Measurements from ENCODE around the gene CYP4F22.
A peak's percentile ranks its signal among the peaks of the same experiment; 100 is the strongest.

CYP4F22 gene

GRCh38 chr19:15562861-15563260 is 54.5 kb downstream of the CYP4F22 start:
- H3K4me3 ChIP-seq (ENCODE audit: low read depth, low read length), result no peak overlapping the region
- TF ChIP-seq, protein P1, sequence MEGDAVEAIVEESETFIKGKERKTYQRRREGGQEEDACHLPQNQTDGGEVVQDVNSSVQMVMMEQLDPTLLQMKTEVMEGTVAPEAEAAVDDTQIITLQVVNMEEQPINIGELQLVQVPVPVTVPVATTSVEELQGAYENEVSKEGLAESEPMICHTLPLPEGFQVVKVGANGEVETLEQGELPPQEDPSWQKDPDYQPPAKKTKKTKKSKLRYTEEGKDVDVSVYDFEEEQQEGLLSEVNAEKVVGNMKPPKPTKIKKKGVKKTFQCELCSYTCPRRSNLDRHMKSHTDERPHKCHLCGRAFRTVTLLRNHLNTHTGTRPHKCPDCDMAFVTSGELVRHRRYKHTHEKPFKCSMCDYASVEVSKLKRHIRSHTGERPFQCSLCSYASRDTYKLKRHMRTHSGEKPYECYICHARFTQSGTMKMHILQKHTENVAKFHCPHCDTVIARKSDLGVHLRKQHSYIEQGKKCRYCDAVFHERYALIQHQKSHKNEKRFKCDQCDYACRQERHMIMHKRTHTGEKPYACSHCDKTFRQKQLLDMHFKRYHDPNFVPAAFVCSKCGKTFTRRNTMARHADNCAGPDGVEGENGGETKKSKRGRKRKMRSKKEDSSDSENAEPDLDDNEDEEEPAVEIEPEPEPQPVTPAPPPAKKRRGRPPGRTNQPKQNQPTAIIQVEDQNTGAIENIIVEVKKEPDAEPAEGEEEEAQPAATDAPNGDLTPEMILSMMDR (IDR thresholded peaks at IDR 0.05; ENCODE audit: control insufficient read depth, extremely low read depth, insufficient read depth), result no peak
- no peak for DNase-seq (ENCODE audit: low read depth)

DNA sequence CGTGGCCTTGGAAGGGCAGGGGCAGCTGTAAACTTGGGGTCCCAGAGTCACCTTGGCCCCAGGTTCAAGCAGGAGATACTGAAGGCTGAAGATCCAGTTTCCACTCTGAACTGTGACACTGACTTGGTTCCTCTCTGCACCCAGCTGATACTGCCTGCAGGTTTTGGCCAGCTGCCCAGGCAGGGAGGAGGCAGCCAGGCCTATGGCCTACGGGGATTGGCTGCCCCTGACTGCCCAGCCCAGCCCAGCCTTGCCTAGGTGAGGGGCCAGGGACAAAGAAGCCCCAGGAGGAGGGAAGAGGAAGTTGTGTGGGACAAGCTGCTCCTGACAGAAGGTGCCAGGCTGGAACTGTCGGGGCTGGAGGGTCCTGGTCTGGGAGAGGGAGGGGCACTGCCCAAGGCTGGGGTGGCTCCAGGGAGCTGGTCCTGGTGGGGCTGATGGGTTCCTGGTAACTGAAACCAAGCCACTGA is 55.0 kb downstream of the CYP4F22 start:
- peak; percentile 31 for DNase-seq (ENCODE audit: low read depth)
- TF ChIP-seq, protein P1 (IDR thresholded peaks at IDR 0.05; ENCODE audit: control insufficient read depth, extremely low read depth, insufficient read depth), result no peak
- H3K4me3 ChIP-seq (ENCODE audit: low read depth, low read length), result no peak overlapping the region

DNA sequence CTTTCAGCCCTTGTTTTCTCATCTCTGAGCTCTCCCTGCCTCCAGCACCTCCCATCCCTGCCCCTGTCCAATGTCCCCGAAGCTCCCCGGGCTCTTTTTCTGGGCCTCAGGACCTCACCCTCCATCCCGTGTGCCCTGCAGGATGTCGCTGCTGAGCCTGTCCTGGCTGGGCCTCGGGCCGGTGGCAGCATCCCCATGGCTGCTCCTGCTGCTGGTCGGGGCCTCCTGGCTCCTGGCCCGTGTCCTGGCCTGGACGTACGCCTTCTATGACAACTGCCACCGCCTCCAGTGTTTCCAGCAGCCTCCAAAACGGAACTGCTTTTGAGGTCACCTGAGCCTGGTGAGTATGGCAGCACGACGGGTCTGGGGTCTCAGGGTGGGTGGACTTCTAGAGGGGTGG is 55.6 kb downstream of the CYP4F22 start:
- DNase-seq (ENCODE audit: low read depth), result no peak
- H3K4me3 ChIP-seq (ENCODE audit: low read depth, low read length), result no peak overlapping the region
- TF ChIP-seq, protein P1 (IDR thresholded peaks at IDR 0.05; ENCODE audit: control insufficient read depth, extremely low read depth, insufficient read depth), result no peak

DNA sequence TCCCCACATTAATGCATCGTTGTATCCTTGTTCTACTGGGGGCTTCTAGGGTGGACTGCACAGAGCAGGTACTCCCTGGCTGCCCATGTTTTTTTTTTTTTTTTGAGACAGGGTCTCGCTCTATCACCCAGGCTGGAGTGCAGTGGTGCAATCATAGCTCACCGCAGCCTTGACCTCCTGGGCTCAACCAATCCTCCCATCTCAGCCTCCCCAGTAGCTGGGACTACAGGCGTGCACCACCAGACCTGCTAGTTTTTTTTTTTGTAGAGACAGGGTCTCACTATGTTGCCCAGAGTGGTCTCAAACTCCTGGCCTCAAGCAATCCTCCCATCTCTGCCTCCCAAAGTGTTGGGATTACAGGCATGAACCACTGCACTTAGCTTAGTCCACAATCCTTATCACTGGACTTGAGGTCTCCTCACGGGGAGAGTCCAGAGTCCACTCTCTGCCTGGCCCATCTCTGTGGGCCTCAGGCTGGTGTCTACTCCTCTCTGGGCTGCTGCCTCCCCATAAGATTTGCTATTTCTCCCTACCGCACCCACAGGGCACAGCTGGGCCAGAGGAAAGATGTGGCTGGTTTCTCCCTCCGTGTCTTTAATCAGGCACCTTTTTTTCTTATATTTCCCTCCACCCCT is 56.3 kb downstream of the CYP4F22 start:
- TF ChIP-seq, protein P1 (IDR thresholded peaks at IDR 0.05; ENCODE audit: control insufficient read depth, extremely low read depth, insufficient read depth), result no peak
- H3K4me3 ChIP-seq (ENCODE audit: low read depth, low read length), result no peak overlapping the region
- no peak for DNase-seq (ENCODE audit: low read depth)

DNA sequence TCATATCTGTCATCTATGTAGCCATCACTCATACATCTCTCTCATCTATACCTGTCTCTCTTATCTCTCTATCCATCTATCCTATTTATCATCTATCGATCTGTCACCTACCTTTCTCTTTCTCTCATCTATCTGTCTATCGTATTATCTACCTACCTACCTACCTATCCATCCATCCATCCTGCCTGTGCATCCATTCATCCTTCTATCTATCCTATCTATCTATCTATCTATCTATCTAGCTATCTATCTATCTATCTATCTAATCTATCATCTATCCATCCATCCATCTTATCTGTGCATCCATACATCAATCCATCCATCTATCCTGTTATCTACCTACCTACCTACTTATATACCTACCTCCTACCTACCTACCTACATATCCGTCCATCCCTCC is 62.1 kb downstream of the CYP4F22 start:
- H3K4me3 ChIP-seq (ENCODE audit: low read depth, low read length), result no peak overlapping the region
- TF ChIP-seq, protein P1 (IDR thresholded peaks at IDR 0.05; ENCODE audit: control insufficient read depth, extremely low read depth, insufficient read depth), result no peak
- DNase-seq (ENCODE audit: low read depth), result no peak

- H3K4me3 ChIP-seq (ENCODE audit: low read depth, low read length), result no peak overlapping the region
- DNase-seq (ENCODE audit: low read depth), result no peak
- TF ChIP-seq, protein P1 (IDR thresholded peaks at IDR 0.05; ENCODE audit: control insufficient read depth, extremely low read depth, insufficient read depth), result no peak
Measured at GRCh38 chr19:15575406-15575805, 67.1 kb downstream of the CYP4F22 start.

Data from LNCaP clone FGC (cell line).